ENCODE data around the gene DMKN.
A peak's percentile ranks its signal among the peaks of the same experiment; 100 is the strongest.

Gene DMKN

GRCh38 chr19:35513628-35514281 is at the start of gene DMKN:
Gene DMKN (minus strand): TSS chr19:35513649. CDS start chr19:35513475, 174 bp downstream.
- peak; percentile 15 for TF ChIP-seq CTCF (IDR thresholded peaks at IDR 0.05; ENCODE audit: low read depth, low read length, missing control alignments)
- no peak for DNase-seq (ENCODE audit: low read depth)
- H3K4me3 ChIP-seq (ENCODE audit: low read depth, low read length) = no peak within 1 kb of the TSS

GRCh38 chr19:35562776-35563175 is 49.3 kb upstream of the DMKN start:
- DNase-seq (ENCODE audit: low read depth) = no peak

GRCh38 chr19:35562336-35562735 is 48.9 kb upstream of the DMKN start:
- H3K4me3 ChIP-seq (ENCODE audit: low read depth, low read length) = no peak overlapping the region
- DNase-seq (ENCODE audit: low read depth) = no peak
- TF ChIP-seq CTCF (IDR thresholded peaks at IDR 0.05; ENCODE audit: low read depth, low read length, missing control alignments) = no peak

More at GRCh38 chr19:35562776-35563175, 49.3 kb upstream of the DMKN start:
- TF ChIP-seq CTCF (IDR thresholded peaks at IDR 0.05; ENCODE audit: low read depth, low read length, missing control alignments) = no peak
- H3K4me3 ChIP-seq (ENCODE audit: low read depth, low read length) = no peak overlapping the region

- no peak for TF ChIP-seq CTCF (IDR thresholded peaks at IDR 0.05; ENCODE audit: low read depth, low read length, missing control alignments)
- no peak for DNase-seq (ENCODE audit: low read depth)
- H3K4me3 ChIP-seq (ENCODE audit: low read depth, low read length) = no peak overlapping the region
Observed at GRCh38 chr19:35561436-35561835, 48.0 kb upstream of the DMKN start.

GRCh38 chr19:35560677-35561076 is 47.2 kb upstream of the DMKN start:
- H3K4me3 ChIP-seq (ENCODE audit: low read depth, low read length) = no peak overlapping the region
- TF ChIP-seq CTCF (IDR thresholded peaks at IDR 0.05; ENCODE audit: low read depth, low read length, missing control alignments) = no peak
- DNase-seq (ENCODE audit: low read depth) = no peak

GRCh38 chr19:35560271-35560670 is 46.8 kb upstream of the DMKN start:
- no peak for TF ChIP-seq CTCF (IDR thresholded peaks at IDR 0.05; ENCODE audit: low read depth, low read length, missing control alignments)
- no peak overlapping the region for H3K4me3 ChIP-seq (ENCODE audit: low read depth, low read length)
- no peak for DNase-seq (ENCODE audit: low read depth)

GRCh38 chr19:35559781-35560180 is 46.3 kb upstream of the DMKN start:
- no peak for DNase-seq (ENCODE audit: low read depth)

More at GRCh38 chr19:35559781-35560180, 46.3 kb upstream of the DMKN start:
- TF ChIP-seq CTCF (IDR thresholded peaks at IDR 0.05; ENCODE audit: low read depth, low read length, missing control alignments) = no peak
- H3K4me3 ChIP-seq (ENCODE audit: low read depth, low read length) = no peak overlapping the region

All from GM12864 (cell line).